ENCODE data around the gene SERINC3.
A peak's percentile ranks its signal among the peaks of the same experiment; 100 is the strongest.

SERINC3 gene

GRCh38 chr20:44532259-44532980 is 10.6 kb upstream of the SERINC3 start:
- DNase-seq (ENCODE audit: low read depth, low spot score) = no peak
- CTCF ChIA-PET = interaction anchor here (0.7 to 3.1 kb wide), 3 partner anchors 11 to 77 kb away, joined by 3 to 11 read pairs (median 3); partner anchors contain the start of gene SERINC3
- H3K4me3 ChIP-seq (ENCODE audit: low read depth, low read length) = peak overlapping the region; percentile 70
- POLR2A ChIA-PET = no interaction called here
- no peak for TF ChIP-seq CTCF (IDR thresholded peaks at IDR 0.05; ENCODE audit: insufficient read depth, low read length, missing control alignments)

GRCh38 chr20:44528309-44528708 is 6.4 kb upstream of the SERINC3 start:
- no peak for DNase-seq (ENCODE audit: low read depth, low spot score)
- TF ChIP-seq CTCF (IDR thresholded peaks at IDR 0.05; ENCODE audit: insufficient read depth, low read length, missing control alignments) = no peak
- CTCF ChIA-PET = interaction anchor here (1.0 to 1.1 kb wide), 3 partner anchors 14 to 126 kb away, joined by 3 read pairs; no protein-coding TSS in a partner anchor
- H3K4me3 ChIP-seq (ENCODE audit: low read depth, low read length) = no peak overlapping the region
- POLR2A ChIA-PET = no interaction called here

GRCh38 chr20:44527716-44528199 is 5.9 kb upstream of the SERINC3 start:
- POLR2A ChIA-PET = no interaction called here
- no peak for TF ChIP-seq CTCF (IDR thresholded peaks at IDR 0.05; ENCODE audit: insufficient read depth, low read length, missing control alignments)
- CTCF ChIA-PET = interaction anchor here (1.0 to 1.1 kb wide), 2 partner anchors 14 to 83 kb away, joined by 3 read pairs; no protein-coding TSS in a partner anchor
- H3K4me3 ChIP-seq (ENCODE audit: low read depth, low read length) = no peak overlapping the region
- no peak for DNase-seq (ENCODE audit: low read depth, low spot score)

GRCh38 chr20:44526129-44526528 is 4.3 kb upstream of the SERINC3 start:
- ChIA-PET CTCF (interaction anchor here (0.7 to 1.3 kb wide), 2 partner anchors 83 to 137 kb away, joined by 3 to 4 read pairs; no protein-coding TSS in a partner anchor), POLR2A (interaction anchor here (0.7 kb wide), 1 partner anchor 12 kb away, joined by 4 read pairs; no protein-coding TSS in a partner anchor)
- no peak overlapping the region for H3K4me3 ChIP-seq (ENCODE audit: low read depth, low read length)
- TF ChIP-seq CTCF (IDR thresholded peaks at IDR 0.05; ENCODE audit: insufficient read depth, low read length, missing control alignments) = no peak
- no peak for DNase-seq (ENCODE audit: low read depth, low spot score)

- TF ChIP-seq CTCF (IDR thresholded peaks at IDR 0.05; ENCODE audit: insufficient read depth, low read length, missing control alignments) = no peak
- POLR2A ChIA-PET = no interaction called here
- CTCF ChIA-PET = interaction anchor here (0.6 to 1.8 kb wide), 4 partner anchors 10 to 87 kb away, joined by 3 to 5 read pairs (median 3); no protein-coding TSS in a partner anchor
- DNase-seq (ENCODE audit: low read depth, low spot score) = no peak
- H3K4me3 ChIP-seq (ENCODE audit: low read depth, low read length) = no peak overlapping the region
These were observed 1.9 kb upstream of the SERINC3 start for GRCh38 chr20:44523746-44524145.

- no peak for DNase-seq (ENCODE audit: low read depth, low spot score)
- ChIA-PET POLR2A (interaction anchor here (0.7 kb wide), 1 partner anchor 63 kb away, joined by 3 read pairs; no protein-coding TSS in a partner anchor), CTCF (interaction anchor here (0.9 to 1.8 kb wide), 2 partner anchors 86 to 88 kb away, joined by 3 to 5 read pairs; no protein-coding TSS in a partner anchor)
- TF ChIP-seq CTCF (IDR thresholded peaks at IDR 0.05; ENCODE audit: insufficient read depth, low read length, missing control alignments) = no peak
- no peak overlapping the region for H3K4me3 ChIP-seq (ENCODE audit: low read depth, low read length)
These were observed 971 bp upstream of the SERINC3 start for GRCh38 chr20:44522841-44523240.
